ENCODE results near the gene WWOX. TPM values are rescaled to one million over a fixed set of nuclear protein-coding genes. Genes with fewer than 3 reads are reported as not detected.
"Not testable (repeated sequence)": the region's sequence is repeated elsewhere in the genome, so short reads cannot be mapped to it uniquely, and the experiment has no call there.

Gene WWOX
- total and polyA plus RNA-seq, 2 donors = 15.4 to 23.9 TPM

DNA sequence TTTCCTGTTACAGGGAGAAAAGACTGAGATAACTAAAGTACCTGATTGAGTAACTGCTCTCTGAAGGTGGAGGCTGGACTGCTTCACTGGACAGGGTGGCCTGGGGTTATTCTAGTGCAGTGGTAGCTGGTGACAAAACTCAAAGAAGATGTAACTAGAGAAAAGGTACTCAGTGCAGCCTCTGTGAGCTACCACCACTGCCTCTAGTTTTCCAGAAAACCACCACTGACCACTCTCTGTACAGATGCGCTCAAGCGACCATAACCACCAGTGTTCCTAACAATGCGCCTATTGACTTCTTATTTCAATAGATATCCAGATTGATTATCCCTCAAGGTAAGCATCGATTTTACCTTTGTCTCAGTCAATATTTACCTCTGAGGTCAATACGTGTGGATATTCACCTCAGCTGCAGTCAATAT, 492.2 kb downstream of the WWOX start:
- DNase-seq (ENCODE audit: low read depth in 6 of 9, low spot score in 9 of 9) = no peak
- 98% methylated on average over 5 of the region's 5 CpGs for WGBS
- H3K4me1 ChIP-seq (ENCODE audit: control insufficient read depth in 2 of 2, insufficient read depth in 2 of 2, low read length in 2 of 2) = no peaks in the 10 kb centered on the region
- H3K27ac ChIP-seq (ENCODE audit: low read depth in 1 of 2, low read length in 1 of 2) = no peak overlapping the region
- H3K27me3 ChIP-seq (ENCODE audit: control insufficient read depth in 2 of 2, insufficient read depth in 1 of 2, low read length in 1 of 2) = no peaks in the 10 kb centered on the region
- H3K9me3 ChIP-seq (ENCODE audit: control insufficient read depth in 2 of 2, insufficient read depth in 1 of 2, low read length in 1 of 2) = no peaks in the 10 kb centered on the region
- no peaks in the 10 kb centered on the region for H3K36me3 ChIP-seq (ENCODE audit: control insufficient read depth in 2 of 2, insufficient read depth in 2 of 2, low read length in 1 of 2)
- H3K4me3 ChIP-seq (ENCODE audit: low read length in 2 of 2) = no peak overlapping the region

DNA sequence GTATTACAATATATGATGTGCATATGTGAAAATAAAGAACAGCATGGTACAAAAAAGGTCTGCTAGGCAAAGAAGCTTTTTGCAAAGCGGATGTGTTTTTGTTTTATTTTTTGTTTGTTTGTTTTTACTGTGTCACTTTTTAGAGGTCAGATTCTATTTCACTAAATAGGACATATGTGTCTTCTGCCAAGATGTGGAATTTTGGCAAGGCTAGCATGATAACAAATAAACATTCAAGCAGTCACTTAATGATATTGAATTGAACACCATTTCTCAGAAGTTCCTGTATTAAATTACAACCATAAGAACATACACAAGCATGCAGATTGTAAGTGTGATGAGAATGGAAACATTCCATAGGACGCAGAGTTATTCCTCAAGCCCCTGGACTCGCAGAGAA, 492.7 kb downstream of the WWOX start:
- Histone ChIP-seq H3K27me3 (ENCODE audit: control insufficient read depth in 2 of 2, insufficient read depth in 1 of 2, low read length in 1 of 2) (no peaks in the 10 kb centered on the region), H3K4me3 (ENCODE audit: low read length in 2 of 2) (no peak overlapping the region), H3K4me1 (ENCODE audit: control insufficient read depth in 2 of 2, insufficient read depth in 2 of 2, low read length in 2 of 2) (no peaks in the 10 kb centered on the region), H3K27ac (ENCODE audit: low read depth in 1 of 2, low read length in 1 of 2) (no peak overlapping the region), H3K36me3 (ENCODE audit: control insufficient read depth in 2 of 2, insufficient read depth in 2 of 2, low read length in 1 of 2) (no peaks in the 10 kb centered on the region), H3K9me3 (ENCODE audit: control insufficient read depth in 2 of 2, insufficient read depth in 1 of 2, low read length in 1 of 2) (no peaks in the 10 kb centered on the region)
- WGBS = 97% methylated on average over 3 of the region's 3 CpGs
- DNase-seq (ENCODE audit: low read depth in 6 of 9, low spot score in 9 of 9) = no peak

- no peak for DNase-seq (ENCODE audit: low read depth in 6 of 9, low spot score in 9 of 9)
- Histone ChIP-seq H3K27me3 (ENCODE audit: control insufficient read depth in 2 of 2, insufficient read depth in 1 of 2, low read length in 1 of 2) (no peaks in the 10 kb centered on the region), H3K4me3 (ENCODE audit: low read length in 2 of 2) (no peak overlapping the region), H3K4me1 (ENCODE audit: control insufficient read depth in 2 of 2, insufficient read depth in 2 of 2, low read length in 2 of 2) (no peaks in the 10 kb centered on the region), H3K9me3 (ENCODE audit: control insufficient read depth in 2 of 2, insufficient read depth in 1 of 2, low read length in 1 of 2) (no peaks in the 10 kb centered on the region), H3K36me3 (ENCODE audit: control insufficient read depth in 2 of 2, insufficient read depth in 2 of 2, low read length in 1 of 2) (no peaks in the 10 kb centered on the region), H3K27ac (ENCODE audit: low read depth in 1 of 2, low read length in 1 of 2) (no peak overlapping the region)
- WGBS = 97% methylated on average over 3 of the region's 3 CpGs
Observed at GRCh38 chr16:78593352-78593751, 493.9 kb downstream of the WWOX start.

DNA sequence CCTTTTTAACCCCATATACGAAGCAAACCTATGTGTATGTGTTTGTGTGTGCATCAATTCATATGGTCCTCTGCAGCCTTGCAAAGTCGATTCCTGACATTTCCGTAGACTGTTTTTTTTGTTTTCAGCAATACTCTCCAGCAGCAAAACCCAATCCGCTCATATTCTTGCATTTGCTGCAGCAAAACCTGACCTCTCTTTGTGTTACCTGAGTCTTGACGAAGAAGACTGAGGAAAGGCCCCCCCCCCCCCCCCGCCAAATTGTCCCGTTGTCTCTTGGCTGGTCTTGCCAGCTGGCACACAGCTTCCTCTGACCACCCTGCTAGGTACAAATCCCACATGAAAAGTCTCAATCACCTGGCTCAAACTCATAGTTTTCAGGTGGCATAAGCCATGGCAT, 494.7 kb downstream of the WWOX start:
- WGBS = 88% methylated on average over 7 of the region's 7 CpGs
- Histone ChIP-seq H3K4me3 (ENCODE audit: low read length in 2 of 2) (no peak overlapping the region), H3K9me3 (ENCODE audit: control insufficient read depth in 2 of 2, insufficient read depth in 1 of 2, low read length in 1 of 2) (no peaks in the 10 kb centered on the region), H3K4me1 (ENCODE audit: control insufficient read depth in 2 of 2, insufficient read depth in 2 of 2, low read length in 2 of 2) (no peaks in the 10 kb centered on the region), H3K27me3 (ENCODE audit: control insufficient read depth in 2 of 2, insufficient read depth in 1 of 2, low read length in 1 of 2) (no peaks in the 10 kb centered on the region), H3K27ac (ENCODE audit: low read depth in 1 of 2, low read length in 1 of 2) (no peak overlapping the region), H3K36me3 (ENCODE audit: control insufficient read depth in 2 of 2, insufficient read depth in 2 of 2, low read length in 1 of 2) (no peaks in the 10 kb centered on the region)
- DNase-seq (ENCODE audit: low read depth in 6 of 9, low spot score in 9 of 9) = no peak

GRCh38 chr16:78596348-78596995, 497.0 kb downstream of the WWOX start:
- Histone ChIP-seq H3K27me3 (ENCODE audit: control insufficient read depth in 2 of 2, insufficient read depth in 1 of 2, low read length in 1 of 2) (no peaks in the 10 kb centered on the region), H3K9me3 (ENCODE audit: control insufficient read depth in 2 of 2, insufficient read depth in 1 of 2, low read length in 1 of 2) (no peaks in the 10 kb centered on the region), H3K27ac (ENCODE audit: low read depth in 1 of 2, low read length in 1 of 2) (no peak overlapping the region), H3K36me3 (ENCODE audit: control insufficient read depth in 2 of 2, insufficient read depth in 2 of 2, low read length in 1 of 2) (no peaks in the 10 kb centered on the region), H3K4me1 (ENCODE audit: control insufficient read depth in 2 of 2, insufficient read depth in 2 of 2, low read length in 2 of 2) (no peaks in the 10 kb centered on the region), H3K4me3 (ENCODE audit: low read length in 2 of 2) (no peak overlapping the region)
- 98% methylated on average over 10 of the region's 10 CpGs for WGBS
- no peak for DNase-seq (ENCODE audit: low read depth in 6 of 9, low spot score in 9 of 9)

- 97% methylated on average over 9 of the region's 9 CpGs for WGBS
- no peaks in the 10 kb centered on the region for H3K27me3 ChIP-seq (ENCODE audit: control insufficient read depth in 2 of 2, insufficient read depth in 1 of 2, low read length in 1 of 2)
- no peak overlapping the region for H3K27ac ChIP-seq (ENCODE audit: low read depth in 1 of 2, low read length in 1 of 2)
- DNase-seq (ENCODE audit: low read depth in 6 of 9, low spot score in 9 of 9) = no peak
- H3K4me1 ChIP-seq (ENCODE audit: control insufficient read depth in 2 of 2, insufficient read depth in 2 of 2, low read length in 2 of 2) = no peaks in the 10 kb centered on the region
- H3K4me3 ChIP-seq (ENCODE audit: low read length in 2 of 2) = no peak overlapping the region
- H3K36me3 ChIP-seq (ENCODE audit: control insufficient read depth in 2 of 2, insufficient read depth in 2 of 2, low read length in 1 of 2) = no peaks in the 10 kb centered on the region
- H3K9me3 ChIP-seq (ENCODE audit: control insufficient read depth in 2 of 2, insufficient read depth in 1 of 2, low read length in 1 of 2) = no peaks in the 10 kb centered on the region
Observed at GRCh38 chr16:78596996-78597422, 497.6 kb downstream of the WWOX start.

DNA sequence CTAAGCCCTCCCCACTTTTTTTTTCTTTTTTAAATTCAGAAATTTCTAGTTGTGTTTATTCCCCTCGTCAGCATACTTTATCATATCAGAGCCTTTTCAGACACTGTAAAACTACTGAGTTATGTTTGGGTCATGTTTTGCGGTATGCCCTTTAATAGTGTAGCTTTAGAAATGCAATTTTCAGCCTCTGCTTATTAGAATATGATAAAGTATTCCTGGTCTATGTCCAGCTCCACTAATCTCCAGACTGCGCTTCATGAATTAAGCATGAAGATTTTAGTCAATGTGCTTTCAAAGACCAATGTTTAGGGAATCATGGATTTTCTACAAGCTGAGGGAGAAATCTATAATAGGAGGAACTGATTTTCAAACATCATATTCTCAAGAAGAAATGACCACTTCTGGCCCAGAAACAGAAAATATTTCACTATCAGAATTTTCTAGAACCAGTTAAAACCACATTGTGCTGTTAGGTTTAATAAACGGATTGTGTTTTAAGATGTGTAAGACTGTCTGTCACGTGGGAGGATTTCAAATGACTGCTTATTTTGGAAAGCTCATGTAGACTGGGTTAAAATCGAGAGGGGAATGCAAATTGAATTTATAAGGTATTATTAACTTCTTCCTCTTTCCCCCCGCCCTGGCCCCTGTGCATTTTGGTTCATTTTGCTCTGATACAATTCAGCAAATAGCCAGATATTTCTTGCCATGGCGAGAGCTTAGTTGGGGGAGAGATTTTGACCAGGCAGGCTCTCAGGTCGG, 498.5 kb downstream of the WWOX start:
- Histone ChIP-seq H3K4me1 (ENCODE audit: control insufficient read depth in 2 of 2, insufficient read depth in 2 of 2, low read length in 2 of 2) (no peaks in the 10 kb centered on the region), H3K27me3 (ENCODE audit: control insufficient read depth in 2 of 2, insufficient read depth in 1 of 2, low read length in 1 of 2) (no peaks in the 10 kb centered on the region), H3K9me3 (ENCODE audit: control insufficient read depth in 2 of 2, insufficient read depth in 1 of 2, low read length in 1 of 2) (no peaks in the 10 kb centered on the region), H3K27ac (ENCODE audit: low read depth in 1 of 2, low read length in 1 of 2) (no peak overlapping the region), H3K36me3 (ENCODE audit: control insufficient read depth in 2 of 2, insufficient read depth in 2 of 2, low read length in 1 of 2) (no peaks in the 10 kb centered on the region), H3K4me3 (ENCODE audit: low read length in 2 of 2) (no peak overlapping the region)
- WGBS = 97% methylated on average over 9 of the region's 9 CpGs
- DNase-seq (ENCODE audit: low read depth in 6 of 9, low spot score in 9 of 9) = no peak

- H3K27me3 ChIP-seq (ENCODE audit: control insufficient read depth in 2 of 2, insufficient read depth in 1 of 2, low read length in 1 of 2) = no peaks in the 10 kb centered on the region
- no peak overlapping the region for H3K4me3 ChIP-seq (ENCODE audit: low read length in 2 of 2)
- no peak overlapping the region for H3K27ac ChIP-seq (ENCODE audit: low read depth in 1 of 2, low read length in 1 of 2)
- H3K4me1 ChIP-seq (ENCODE audit: control insufficient read depth in 2 of 2, insufficient read depth in 2 of 2, low read length in 2 of 2) = no peaks in the 10 kb centered on the region
- H3K36me3 ChIP-seq (ENCODE audit: control insufficient read depth in 2 of 2, insufficient read depth in 2 of 2, low read length in 1 of 2) = no peaks in the 10 kb centered on the region
- no peaks in the 10 kb centered on the region for H3K9me3 ChIP-seq (ENCODE audit: control insufficient read depth in 2 of 2, insufficient read depth in 1 of 2, low read length in 1 of 2)
- DNase-seq (ENCODE audit: low read depth in 6 of 9, low spot score in 9 of 9) = no peak
- 99% methylated on average over 4 of the region's 4 CpGs for WGBS
Observed at GRCh38 chr16:78599271-78599670, 499.8 kb downstream of the WWOX start.

DNA sequence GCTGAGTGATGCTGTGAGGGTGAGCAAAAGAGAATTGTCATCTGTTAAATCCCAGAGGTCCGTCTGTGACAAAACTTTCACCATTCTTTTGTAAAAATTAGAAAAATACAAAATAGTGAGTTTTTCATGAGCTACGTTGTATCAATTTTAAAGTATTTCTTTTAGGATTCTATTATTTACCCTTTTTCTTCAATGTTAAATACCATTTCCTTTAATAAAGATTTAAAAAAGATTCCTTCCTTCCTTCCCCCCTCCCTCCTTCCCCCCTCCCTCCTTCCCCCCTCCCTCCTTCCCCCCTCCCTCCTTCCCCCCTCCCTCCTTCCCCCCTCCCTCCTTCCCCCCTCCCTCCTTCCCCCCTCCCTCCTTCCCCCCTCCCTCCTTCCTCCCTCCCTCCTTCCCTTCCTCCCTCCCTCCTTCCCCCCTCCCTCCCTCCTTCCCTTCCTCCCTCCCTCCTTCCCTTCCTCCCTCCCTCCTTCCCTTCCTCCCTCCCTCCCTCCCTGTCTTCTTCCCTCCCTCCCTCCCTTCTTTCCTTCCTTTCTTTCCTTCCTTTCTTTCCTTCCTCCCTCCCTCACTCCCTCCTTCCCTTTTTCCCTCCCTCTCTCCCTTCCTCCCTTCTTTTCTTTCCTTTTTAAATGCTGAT, 505.1 kb downstream of the WWOX start:
- not testable (repeated sequence) for H3K36me3 ChIP-seq (ENCODE audit: control insufficient read depth in 2 of 2, insufficient read depth in 2 of 2, low read length in 1 of 2); H3K27ac ChIP-seq (ENCODE audit: low read depth in 1 of 2, low read length in 1 of 2); DNase-seq (ENCODE audit: low read depth in 6 of 9, low spot score in 9 of 9); H3K9me3 ChIP-seq (ENCODE audit: control insufficient read depth in 2 of 2, insufficient read depth in 1 of 2, low read length in 1 of 2); H3K4me1 ChIP-seq (ENCODE audit: control insufficient read depth in 2 of 2, insufficient read depth in 2 of 2, low read length in 2 of 2); H3K4me3 ChIP-seq (ENCODE audit: low read length in 2 of 2); H3K27me3 ChIP-seq (ENCODE audit: control insufficient read depth in 2 of 2, insufficient read depth in 1 of 2, low read length in 1 of 2)
- 98% methylated on average over 2 of the region's 2 CpGs for WGBS
